ENCODE measurements around the gene FITM1.
A peak's percentile ranks its signal among the peaks of the same experiment; 100 is the strongest.

FITM1 gene

DNA sequence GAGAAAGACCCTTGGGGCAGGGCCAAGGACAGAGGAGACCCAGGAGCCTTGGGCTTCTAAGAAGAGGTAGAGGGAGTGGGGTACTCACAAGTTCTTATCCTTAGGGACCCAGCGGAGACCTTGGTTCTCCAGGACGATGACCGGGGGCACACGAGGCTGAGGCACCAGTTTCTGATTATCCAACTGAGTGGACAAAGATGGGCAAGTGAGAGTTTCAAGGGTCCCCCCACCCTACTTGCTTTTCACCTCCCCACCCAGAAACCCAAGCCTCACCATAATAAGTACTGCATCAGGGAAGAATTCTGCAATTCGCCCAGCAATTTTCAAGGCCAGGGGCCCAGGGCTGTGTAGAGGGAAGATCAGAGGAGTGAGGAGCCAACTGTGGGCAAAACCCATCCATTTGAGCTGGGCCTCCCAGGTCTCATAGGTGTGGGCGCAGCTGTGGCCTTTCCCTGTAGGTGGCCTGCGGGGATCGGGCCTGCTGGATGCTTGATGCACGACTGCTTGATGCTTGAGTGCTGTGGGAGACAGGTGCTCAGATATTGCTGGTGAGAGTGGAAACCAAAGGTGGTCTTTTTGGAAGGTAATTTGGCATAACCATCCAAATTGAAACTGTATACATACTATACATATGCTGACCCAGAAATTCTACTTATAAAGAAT is 8.9 kb downstream of the FITM1 start:
- no peak for DNase-seq (ENCODE audit: low spot score)

DNA sequence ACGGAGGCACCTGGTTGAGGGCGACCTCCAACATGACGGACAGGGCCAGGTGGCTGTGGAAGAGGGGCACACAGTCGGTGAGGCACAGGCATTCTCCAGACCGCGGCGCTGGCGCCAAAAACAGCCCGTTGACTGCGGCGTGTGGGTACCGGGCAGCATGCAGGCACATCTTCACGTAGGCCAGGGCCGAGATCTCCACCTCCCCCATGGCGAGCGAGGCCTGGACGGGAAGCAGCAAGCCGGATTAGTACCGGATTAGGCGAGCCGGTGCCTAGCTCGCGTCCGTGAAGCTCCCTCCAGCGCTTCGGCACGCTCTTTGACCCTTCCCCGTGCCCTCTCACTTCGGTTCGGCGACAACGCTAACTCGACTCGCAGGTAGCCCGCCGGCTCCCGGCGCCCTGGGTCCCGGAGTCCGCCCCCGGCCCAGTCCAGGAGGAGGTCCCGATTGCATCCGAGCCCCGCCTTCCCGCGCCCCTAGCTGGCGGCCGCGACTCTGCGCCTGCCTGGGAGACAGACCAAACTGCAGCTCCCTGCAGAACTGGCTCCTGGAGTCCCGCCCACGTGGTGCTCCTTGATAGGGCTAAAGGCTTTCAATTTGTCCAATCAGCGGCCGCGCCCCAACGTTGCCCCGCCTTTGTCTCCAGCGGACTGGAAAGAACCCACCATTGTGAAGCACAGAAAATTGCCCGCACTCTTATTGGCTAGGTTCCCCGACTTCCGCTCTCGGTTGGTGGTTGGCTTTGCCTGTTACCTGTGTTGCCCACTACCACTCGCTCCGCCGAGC is 10.8 kb downstream of the FITM1 start, which contains the start of gene EMC9:
EMC9 (minus strand) TSS at position 495 of the 784 bp plus-strand sequence; CDS start at position 208, 287 bp downstream.
- peak; percentile 99 for DNase-seq (ENCODE audit: low spot score)

DNA sequence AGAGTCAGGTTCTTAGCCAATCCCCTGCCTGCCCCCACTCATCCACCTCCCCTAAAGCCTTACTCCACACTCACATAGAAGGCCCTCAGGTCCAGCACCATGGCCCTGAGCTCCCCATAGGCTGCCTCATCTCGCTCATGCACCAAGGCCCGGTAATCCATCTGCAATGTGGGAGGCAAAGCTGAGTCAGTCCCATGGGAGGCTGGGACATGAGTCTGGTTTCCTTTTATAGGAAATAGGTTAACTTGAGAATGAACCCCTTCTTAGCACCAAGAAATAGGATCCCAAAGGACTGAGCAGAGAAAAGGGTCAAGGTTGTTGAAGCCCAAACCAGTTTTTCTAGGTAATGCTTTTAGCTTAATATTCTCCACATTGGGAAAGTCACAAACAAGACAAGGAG is 13.1 kb downstream of the FITM1 start:
- DNase-seq (ENCODE audit: low spot score) = no peak

DNA sequence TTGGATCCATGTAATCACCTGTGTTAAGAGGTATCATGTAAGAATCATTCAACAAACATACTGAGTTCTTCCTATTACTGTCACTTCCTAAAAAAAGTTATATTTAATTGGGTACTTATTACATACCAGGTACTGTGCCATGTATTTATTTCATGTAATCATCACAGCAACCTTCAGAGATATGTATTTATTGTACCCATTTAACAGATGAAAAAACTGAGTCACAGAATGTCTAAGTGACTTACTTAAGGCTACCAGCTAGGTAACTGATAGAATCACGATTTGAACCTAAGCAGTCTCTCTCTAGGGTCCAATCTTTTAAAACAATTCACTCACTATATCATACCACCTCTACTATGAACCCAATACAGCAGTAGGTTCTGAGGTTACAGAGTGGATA is 14.0 kb downstream of the FITM1 start:
- DNase-seq (ENCODE audit: low spot score) = no peak

DNA sequence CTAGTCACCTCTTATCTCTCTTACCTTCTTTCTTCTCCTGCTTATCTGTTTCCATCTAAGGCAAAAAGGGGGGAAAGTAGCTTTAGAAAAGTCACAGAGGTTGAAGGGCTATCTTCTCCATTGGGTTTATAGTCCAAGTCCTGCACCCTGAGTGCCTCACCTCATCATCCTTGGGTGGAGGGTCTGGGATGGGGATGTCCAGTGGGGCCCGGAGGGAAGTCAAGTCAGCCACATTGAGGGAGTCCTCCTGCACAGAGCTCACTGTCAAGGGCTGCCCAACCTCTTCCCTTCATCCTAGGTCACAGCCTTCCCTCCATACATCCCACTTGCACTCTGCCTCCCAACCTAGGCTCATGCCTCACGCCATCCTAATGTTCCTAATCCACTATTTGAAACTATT is 14.8 kb downstream of the FITM1 start:
- no peak for DNase-seq (ENCODE audit: low spot score)

DNA sequence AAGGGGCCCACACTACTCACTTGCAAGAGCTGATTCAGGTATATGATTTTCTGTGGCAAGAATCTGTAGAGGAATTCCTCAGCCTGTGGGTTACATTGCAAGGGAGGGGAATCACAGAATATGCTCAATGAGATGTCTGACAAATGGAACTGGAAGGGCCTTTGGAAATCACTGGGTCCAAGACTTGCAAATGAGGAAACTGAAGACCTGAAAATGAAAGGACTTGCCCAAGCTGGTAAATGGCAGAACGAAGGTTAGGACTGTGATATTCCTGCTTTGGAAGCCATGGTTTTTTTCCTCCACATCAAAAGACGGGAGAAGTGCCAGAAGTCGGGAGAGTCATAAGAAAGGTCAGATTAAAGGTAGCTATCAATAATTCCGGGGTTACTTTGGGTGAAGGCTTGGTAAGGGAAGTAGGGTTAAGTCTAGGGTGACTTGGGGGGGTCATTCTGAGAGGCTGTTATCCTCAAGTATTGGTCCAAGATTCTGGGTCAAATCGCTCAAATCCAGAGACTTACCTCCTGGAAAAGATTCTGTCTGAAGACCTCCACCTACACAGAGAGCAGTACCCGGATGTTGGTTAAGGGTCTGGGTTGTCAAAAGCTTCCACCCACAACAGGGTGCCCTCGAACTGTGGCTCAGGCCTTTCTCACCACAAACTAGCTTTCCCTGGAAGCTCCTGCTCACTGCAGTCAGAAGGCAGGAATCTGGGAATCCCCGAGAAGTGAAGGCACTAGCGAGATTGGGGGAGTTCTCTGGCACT is 15.4 kb downstream of the FITM1 start:
- DNase-seq (ENCODE audit: low spot score) = no peak

DNA sequence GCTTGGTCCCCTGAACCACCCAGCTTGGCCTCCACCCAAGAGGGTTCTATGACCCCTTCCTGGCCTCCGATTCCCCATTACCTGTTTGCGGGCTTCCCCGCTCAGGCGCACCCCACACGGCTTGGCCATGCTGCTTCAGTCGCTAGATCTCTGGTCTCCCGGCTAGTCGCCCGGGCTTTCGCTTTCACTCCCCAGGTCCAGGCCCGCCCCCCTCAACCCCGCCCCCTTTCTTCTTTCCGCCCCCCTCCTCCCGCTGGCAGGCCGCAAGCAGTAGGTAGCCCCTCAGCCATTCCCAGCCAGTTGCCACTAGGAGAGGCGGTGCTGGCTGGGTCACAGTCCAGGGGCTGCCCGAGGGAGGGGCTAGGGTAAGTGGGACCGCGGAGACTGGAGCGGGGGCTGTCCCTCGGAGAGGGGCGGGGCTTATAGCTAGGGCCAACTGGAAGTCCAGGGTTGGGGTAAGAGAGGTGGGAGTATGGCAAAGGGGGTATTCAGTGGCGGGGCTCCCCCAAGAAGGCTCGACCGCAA is 16.1 kb downstream of the FITM1 start, which contains the start of gene PSME2:
PSME2 (minus strand) TSS at position 158 of the 525 bp plus-strand sequence; CDS start at position 129, 29 bp downstream.
- DNase-seq (ENCODE audit: low spot score) = peak; percentile 83

DNA sequence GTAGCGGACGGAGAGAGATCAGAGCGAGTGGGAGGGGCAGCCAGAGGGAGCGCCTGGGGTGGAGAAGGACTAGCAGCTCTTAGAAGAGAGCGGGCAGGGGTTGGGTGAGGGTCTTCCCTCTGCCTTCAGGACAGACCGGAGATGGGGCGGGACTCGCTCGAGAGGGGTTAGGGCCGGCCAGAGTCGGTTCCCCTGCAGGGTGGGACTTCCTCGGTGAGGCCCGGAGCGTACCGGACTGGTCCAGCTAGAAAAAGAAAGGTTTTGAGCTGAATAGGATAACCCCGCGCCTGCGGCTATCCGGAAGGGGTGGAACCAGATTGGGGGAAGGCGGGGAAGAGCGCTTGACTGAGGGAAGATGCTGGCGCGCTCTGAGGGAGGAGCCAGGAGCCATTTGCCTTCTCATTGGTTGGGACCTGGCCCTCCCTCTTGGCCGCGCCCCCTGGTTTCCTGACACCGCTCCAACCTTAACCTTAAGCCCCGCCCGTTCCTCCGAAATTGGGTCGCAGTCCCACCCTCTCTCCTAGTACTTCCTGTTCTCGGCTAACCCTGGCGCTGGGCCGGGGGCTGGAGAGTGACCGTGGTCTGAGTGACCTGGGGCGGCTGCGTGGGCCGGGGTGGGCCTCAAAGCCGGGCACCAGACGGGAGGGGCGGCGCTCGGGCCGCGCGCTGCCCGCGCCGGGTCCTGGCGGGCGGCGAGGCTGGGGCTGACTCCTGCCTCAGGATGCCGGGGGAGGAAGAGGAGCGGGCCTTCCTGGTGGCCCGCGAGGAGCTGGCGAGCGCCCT is 16.7 kb downstream of the FITM1 start, which contains the start of gene RNF31:
RNF31 (plus strand) TSS at position 521 of the 783 bp plus-strand sequence; CDS start at position 722, 201 bp downstream.
- peak; percentile 99 for DNase-seq (ENCODE audit: low spot score)

DNA sequence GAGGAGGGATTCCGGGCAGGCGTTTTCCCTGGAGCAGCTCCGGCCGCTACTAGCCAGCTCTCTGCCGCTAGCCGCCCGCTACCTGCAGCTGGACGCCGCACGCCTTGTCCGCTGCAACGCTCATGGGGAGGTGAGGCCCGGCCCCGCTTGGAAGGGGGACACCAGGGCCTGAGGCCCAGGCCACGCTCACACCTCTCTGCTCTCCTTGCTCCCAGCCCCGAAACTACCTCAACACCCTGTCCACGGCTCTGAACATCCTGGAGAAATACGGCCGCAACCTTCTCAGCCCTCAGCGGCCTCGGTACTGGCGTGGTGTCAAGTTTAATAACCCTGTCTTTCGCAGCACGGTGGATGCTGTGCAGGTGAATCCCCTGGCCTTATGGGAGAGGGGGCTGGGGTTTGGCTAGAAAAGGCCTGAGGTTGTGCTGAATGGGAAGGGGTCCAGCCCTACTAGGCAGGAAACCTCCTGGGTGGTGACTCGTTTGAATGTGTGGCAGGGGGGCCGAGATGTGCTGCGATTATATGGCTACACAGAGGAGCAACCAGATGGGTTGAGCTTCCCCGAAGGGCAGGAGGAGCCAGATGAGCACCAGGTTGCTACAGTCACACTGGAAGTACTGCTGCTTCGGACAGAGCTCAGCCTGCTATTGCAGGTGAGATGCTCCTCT is 17.4 kb downstream of the FITM1 start:
- no peak for DNase-seq (ENCODE audit: low spot score)

DNA sequence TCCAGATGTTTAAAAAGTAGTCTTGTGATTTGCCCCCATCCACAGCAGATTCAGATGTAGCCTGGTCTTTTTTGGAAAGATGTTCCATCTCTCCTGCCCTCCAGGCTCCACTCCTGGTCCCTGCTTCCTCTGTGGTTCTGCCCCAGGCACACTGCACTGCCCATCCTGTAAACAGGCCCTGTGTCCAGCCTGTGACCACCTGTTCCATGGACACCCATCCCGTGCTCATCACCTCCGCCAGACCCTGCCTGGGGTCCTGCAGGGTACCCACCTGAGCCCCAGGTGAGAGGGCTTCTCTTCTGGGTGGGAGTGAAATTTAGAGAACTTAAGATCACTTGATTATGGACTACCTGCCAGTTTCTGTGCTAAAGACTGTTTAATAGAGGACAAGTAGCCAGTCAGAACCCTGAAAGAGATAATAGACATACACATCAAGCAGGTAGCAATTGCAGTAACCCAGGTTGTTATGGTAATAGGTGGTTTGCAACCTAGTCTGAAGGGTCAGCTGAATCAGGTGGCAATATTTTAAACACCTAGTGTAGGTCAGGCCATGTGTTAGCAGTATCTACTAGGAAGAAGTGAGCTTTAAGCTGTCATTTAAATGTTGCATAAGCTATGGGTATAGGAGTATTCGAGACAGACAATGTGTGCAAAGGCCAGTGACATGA is 19.0 kb downstream of the FITM1 start:
- DNase-seq (ENCODE audit: low spot score) = no peak

DNA sequence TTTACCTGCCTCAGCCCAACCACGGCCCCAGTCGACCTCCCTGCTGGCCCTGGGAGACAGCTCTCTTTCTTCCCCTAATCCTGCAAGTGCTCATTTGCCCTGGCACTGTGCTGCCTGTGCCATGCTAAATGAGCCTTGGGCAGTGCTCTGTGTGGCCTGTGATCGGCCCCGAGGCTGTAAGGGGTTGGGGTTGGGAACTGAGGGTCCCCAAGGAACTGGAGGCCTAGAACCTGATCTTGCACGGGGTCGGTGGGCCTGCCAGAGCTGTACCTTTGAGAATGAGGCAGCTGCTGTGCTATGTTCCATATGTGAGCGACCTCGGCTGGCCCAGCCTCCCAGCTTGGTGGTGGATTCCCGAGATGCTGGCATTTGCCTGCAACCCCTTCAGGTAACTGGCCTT is 19.6 kb downstream of the FITM1 start:
- no peak for DNase-seq (ENCODE audit: low spot score)

DNA sequence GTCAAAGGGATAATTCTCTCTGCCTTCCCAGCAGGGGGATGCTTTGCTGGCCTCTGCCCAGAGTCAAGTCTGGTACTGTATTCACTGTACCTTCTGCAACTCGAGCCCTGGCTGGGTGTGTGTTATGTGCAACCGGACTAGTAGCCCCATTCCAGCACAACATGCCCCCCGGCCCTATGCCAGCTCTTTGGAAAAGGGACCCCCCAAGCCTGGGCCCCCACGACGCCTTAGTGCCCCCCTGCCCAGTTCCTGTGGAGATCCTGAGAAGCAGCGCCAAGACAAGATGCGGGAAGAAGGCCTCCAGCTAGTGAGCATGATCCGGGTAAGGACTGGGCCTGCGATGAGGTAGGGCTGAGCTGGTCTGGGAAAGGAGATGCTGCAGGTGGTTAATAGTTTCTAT is 20.1 kb downstream of the FITM1 start:
- DNase-seq (ENCODE audit: low spot score) = no peak

DNA sequence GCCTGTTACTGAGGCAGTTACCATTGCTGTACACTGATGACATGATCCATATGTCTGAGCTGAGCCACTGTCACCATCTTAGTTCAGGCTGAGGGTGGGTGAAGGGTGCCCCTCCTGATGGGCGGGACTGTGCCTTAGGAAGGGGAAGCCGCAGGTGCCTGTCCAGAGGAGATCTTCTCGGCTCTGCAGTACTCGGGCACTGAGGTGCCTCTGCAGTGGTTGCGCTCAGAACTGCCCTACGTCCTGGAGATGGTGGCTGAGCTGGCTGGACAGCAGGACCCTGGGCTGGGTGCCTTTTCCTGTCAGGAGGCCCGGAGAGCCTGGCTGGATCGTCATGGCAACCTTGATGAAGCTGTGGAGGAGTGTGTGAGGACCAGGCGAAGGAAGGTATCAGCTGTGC is 20.5 kb downstream of the FITM1 start:
- no peak for DNase-seq (ENCODE audit: low spot score)

DNA sequence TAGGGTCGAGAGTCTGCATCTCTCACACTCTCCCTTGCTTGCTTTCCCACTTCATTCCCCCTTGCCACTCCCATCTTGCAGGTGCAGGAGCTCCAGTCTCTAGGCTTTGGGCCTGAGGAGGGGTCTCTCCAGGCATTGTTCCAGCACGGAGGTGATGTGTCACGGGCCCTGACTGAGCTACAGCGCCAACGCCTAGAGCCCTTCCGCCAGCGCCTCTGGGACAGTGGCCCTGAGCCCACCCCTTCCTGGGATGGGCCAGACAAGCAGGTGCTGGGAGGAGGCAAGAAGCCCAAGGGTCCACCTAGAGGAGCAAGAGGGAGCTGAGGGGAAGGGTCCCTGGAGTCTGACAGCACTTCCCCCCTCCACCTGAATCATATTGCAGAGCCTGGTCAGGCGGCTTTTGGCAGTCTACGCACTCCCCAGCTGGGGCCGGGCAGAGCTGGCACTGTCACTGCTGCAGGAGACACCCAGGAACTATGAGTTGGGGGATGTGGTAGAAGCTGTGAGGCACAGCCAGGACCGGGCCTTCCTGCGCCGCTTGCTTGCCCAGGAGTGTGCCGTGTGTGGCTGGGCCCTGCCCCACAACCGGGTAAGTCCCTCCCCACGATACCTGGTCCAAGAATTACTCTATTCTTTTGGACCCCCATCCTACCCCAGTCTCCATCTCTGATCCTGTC is 21.1 kb downstream of the FITM1 start:
- no peak for DNase-seq (ENCODE audit: low spot score)

DNA sequence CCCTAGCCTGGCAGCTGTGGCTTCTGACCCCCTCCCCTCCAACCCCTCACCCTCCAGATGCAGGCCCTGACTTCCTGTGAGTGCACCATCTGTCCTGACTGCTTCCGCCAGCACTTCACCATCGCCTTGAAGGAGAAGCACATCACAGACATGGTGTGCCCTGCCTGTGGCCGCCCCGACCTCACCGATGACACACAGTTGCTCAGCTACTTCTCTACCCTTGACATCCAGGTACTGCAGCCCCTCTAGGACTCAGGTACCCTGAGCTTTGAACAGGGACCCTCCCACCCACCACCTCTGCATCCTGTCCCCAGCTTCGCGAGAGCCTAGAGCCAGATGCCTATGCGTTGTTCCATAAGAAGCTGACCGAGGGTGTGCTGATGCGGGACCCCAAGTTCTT is 24.6 kb downstream of the FITM1 start:
- no peak for DNase-seq (ENCODE audit: low spot score)

DNA sequence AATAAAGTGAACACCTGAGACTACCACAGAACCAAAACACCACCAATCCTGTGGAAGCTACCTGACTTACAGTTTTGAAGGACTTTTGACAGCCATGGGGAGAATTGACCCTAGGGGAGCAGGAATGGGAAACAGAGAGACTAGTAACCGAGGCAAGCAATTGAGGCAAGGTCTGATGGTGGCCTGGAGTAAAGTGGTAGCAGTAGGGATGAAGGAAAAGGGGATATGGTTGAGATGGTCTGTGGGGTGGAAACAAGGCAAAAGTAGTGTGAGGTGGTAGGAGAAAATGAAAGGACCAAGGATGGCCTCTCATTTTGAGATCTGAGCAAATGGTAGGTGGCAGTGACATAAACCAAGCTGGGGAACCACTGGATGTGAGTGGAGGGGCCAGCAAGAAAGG is 26.4 kb downstream of the FITM1 start:
- no peak for DNase-seq (ENCODE audit: low spot score)

DNA sequence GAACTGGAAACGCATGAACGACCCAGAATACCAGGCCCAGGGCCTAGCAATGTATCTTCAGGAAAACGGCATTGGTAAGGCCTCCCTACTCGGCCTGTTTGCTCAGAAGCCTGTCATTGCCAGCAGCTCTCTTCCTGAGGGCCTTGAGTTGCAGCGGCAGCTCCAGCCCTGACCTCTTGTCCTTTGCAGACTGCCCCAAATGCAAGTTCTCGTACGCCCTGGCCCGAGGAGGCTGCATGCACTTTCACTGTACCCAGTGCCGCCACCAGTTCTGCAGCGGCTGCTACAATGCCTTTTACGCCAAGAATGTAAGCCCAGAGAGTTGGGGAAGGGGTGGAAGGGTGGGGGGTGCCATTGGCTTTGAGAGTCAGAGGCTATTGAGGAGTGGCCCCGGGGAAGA is 26.9 kb downstream of the FITM1 start:
- DNase-seq (ENCODE audit: low spot score) = no peak

DNA sequence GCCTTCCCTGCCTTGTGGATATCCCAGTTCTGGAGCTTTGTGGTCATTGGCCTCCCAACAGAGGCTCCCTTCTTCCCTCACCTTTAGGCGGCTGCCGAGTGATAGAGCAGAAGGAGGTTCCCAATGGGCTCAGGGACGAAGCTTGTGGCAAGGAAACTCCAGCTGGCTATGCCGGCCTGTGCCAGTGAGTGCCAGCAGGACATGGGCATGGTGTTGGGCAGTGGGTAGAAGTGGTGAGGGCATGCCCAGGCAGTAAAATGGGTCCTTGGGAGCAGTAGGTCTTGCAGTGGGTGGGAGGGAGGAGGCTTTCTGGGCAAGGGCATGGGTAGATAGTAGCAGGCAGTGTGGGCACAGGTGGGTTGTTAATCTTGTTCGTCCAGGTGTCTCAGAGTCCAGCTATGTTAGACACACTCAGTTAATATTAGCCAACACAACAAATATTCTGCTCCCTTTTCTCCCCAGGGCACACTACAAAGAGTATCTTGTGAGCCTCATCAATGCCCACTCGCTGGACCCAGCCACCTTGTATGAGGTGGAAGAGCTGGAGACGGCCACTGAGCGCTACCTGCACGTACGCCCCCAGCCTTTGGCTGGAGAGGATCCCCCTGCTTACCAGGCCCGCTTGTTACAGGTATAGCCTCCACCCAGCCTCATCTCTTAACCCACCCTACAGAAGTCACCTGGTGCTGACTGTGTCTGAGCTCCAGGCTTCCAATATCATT is 29.5 kb downstream of the FITM1 start:
- no peak for DNase-seq (ENCODE audit: low spot score)

DNA sequence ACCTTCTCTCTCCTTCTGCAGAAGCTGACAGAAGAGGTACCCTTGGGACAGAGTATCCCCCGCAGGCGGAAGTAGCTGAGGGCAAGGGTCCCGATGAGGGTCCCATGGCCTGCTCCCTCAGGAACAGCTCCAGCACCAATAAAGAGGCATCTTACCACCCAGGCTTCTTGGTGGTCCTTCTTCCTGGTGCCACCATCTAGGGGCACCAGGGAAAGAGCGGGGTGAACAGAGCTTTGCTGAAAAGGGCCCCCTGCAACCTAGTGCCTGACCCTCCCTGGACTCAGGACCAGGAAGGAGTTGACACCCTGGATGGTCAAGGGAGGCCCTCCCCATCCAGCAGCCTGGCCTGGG is 30.0 kb downstream of the FITM1 start:
- DNase-seq (ENCODE audit: low spot score) = no peak
